Upper lobe of left lung (tissue), 6 donors: Measurements from ENCODE around the gene CAMSAP1. TPM values are rescaled to one million over a fixed set of nuclear protein-coding genes. Genes with fewer than 3 reads are reported as not detected.

Source experiments
- ATAC-seq, 2 donors: fragments of 200-7000 bp; cut with Tn5 transposase; one replicate each; pipeline ENCODE4 v1.9.1; 2022; ENCODE audit warnings: mild to moderate bottlenecking in 2 of 2, moderate library complexity in 2 of 2; ENCODE audit not compliant: low FRiP score in 2 of 2
- DNase-seq, 2 donors: peaks; one replicate each; pipeline ENCODE4 v3.0.0-alpha.2; 2019 to 2020
- H3K27ac ChIP-seq, 4 donors: fragments of 200-600 bp; sonication (generic); one replicate each; pipeline ENCODE4 v1.5.1; 2016 to 2019
- H3K27me3 ChIP-seq, 4 donors: fragments of 200-600 bp; sonication (generic); one replicate each; pipeline ENCODE4 v1.5.1; 2017 to 2019
- H3K36me3 ChIP-seq, 4 donors: fragments of 200-600 bp; sonication (generic); one replicate each; pipeline ENCODE4 v1.5.1; 2016 to 2019
- H3K4me1 ChIP-seq, 4 donors: fragments of 200-600 bp; sonication (generic); one replicate each; pipeline ENCODE4 v1.5.1; 2018 to 2019
- H3K4me3 ChIP-seq, 4 donors: fragments of 200-600 bp; sonication (generic); one replicate each; pipeline ENCODE4 v1.5.1; 2017 to 2019; ENCODE audit warnings: mild to moderate bottlenecking in 2 of 4, moderate library complexity in 1 of 4
- H3K9me3 ChIP-seq, 4 donors: fragments of 200-600 bp; sonication (generic); one replicate each; pipeline ENCODE4 v1.5.1; 2018 to 2019
- EP300 ChIP-seq, 4 donors: sonication (generic); formaldehyde crosslinking; IDR thresholded peaks; one replicate each; pipeline ENCODE4 v1.5.1; 2017; ENCODE audit warnings: antibody characterized with exemption in 4 of 4, control low read depth in 2 of 4
- POLR2A ChIP-seq, 4 donors: fragments of 450-650 bp; IDR thresholded peaks; one replicate each; pipeline ENCODE4 v1.5.1; 2016 to 2017; ENCODE audit warnings: antibody characterized with exemption in 4 of 4, mild to moderate bottlenecking in 2 of 4
- POLR2AphosphoS5 ChIP-seq, 2 donors: sonication (generic); formaldehyde crosslinking; IDR thresholded peaks; one replicate each; pipeline ENCODE4 v1.5.1; 2017; ENCODE audit warnings: antibody characterized with exemption in 2 of 2
- WGBS, 2 donors: methylation state at CpG; one replicate each; pipeline ENCODE4 v1.1.5; 2017 to 2018; 5-methylcytosine and 5-hydroxymethylcytosine counted together
- total RNA-seq, 6 donors: library from RNA; depleted of rRNA in 4 of 6; stranded (reverse); fragments of >200 nt in 4 of 6; gene quantifications; one replicate each; pipeline versions ENCODE4 v1.1.0 to v1.2.1, GENCODE V29; 2016 to 2021
- TF ChIP-seq, protein P1 (sequence below), 6 experiments: fragments of 450-650 bp in 4 of 6; fragments of 200-600 bp in 2 of 6; sonication (generic) in 2 of 6; IDR thresholded peaks; one replicate each; pipeline ENCODE4 v1.5.1; 2016 to 2019; ENCODE audit warnings: antibody characterized with exemption in 6 of 6
- donor health status: DM: no; HTN: no; CAD: no; lungs with moderate emphysema.
- donor health status: DM: no; HTN: yes; CAD: no; lungs with severe emphysema.

Gene CAMSAP1
- total RNA-seq, 6 donors from 2014 or later: 29.9 to 39.7 (median 34.1) TPM

DNA sequence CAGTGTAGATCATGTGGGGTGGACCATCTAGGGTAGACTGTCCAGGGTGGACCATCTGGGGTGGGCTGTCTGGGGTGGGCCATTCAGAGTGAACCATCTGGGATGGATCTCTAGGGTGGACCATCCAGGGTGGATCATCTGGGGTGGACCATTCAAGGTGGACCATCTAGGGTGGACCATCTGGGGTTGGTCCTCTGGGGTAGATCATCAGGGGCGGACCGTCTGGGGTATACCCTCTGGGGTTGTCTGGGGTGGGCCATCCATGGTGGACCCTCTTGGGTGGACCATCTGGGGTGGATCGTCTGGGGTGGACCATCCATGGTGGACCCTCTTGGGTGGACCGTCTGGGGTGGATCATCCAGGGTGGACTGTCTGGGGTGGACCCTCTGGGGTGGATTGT, 141.1 kb downstream of the CAMSAP1 start:
- peaks cover 0 to 19% (median 12%) of the 10 kb centered on the region in 4 donors for H3K9me3 ChIP-seq
- H3K27me3 ChIP-seq: no peaks in the 10 kb centered on the region
- WGBS, 2 donors: 100% methylated on average over 3 of the region's 4 CpGs; no CpG with 5 or more reads in 1 of the 2 donors
- TF ChIP-seq EP300 (IDR thresholded peaks at IDR 0.05): no peak
- TF ChIP-seq, protein P1, sequence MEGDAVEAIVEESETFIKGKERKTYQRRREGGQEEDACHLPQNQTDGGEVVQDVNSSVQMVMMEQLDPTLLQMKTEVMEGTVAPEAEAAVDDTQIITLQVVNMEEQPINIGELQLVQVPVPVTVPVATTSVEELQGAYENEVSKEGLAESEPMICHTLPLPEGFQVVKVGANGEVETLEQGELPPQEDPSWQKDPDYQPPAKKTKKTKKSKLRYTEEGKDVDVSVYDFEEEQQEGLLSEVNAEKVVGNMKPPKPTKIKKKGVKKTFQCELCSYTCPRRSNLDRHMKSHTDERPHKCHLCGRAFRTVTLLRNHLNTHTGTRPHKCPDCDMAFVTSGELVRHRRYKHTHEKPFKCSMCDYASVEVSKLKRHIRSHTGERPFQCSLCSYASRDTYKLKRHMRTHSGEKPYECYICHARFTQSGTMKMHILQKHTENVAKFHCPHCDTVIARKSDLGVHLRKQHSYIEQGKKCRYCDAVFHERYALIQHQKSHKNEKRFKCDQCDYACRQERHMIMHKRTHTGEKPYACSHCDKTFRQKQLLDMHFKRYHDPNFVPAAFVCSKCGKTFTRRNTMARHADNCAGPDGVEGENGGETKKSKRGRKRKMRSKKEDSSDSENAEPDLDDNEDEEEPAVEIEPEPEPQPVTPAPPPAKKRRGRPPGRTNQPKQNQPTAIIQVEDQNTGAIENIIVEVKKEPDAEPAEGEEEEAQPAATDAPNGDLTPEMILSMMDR (IDR thresholded peaks at IDR 0.05): no peak
- no peak for TF ChIP-seq POLR2A (IDR thresholded peaks at IDR 0.05)
- no peak for TF ChIP-seq POLR2AphosphoS5 (IDR thresholded peaks at IDR 0.05)
- DNase-seq (no peak), ATAC-seq (no peak)
- H3K27ac ChIP-seq: no peak overlapping the region
- H3K4me1 ChIP-seq: no peaks in the 10 kb centered on the region
- H3K36me3 ChIP-seq: no peaks in the 10 kb centered on the region
- H3K4me3 ChIP-seq: no peak overlapping the region

DNA sequence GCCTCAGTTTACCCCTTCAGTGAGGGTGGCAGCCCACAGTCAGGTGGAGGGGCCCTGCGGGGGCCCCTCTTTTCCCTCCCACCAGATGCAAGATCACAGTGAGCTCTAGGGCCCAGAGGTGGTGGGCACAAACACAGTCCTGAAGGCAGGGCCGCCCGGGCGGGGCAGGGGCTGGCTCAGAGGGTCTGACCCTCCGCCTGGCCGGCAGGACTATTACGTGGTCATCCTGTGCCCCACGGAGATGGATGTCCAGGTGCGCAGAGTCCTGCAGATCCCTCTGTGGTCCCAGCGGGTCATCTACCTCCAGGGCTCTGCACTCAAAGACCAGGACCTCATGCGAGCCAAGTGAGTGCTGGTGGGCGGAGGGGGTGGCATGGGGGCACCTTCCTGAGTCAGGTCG, 141.9 kb downstream of the CAMSAP1 start:
- DNase-seq: peak in 1 of 2 donors; percentile 70
- H3K36me3 ChIP-seq: no peaks in the 10 kb centered on the region
- WGBS, 2 donors: 93 to 98% methylated on average over 2 to 12 of the region's 13 CpGs
- TF ChIP-seq, protein P1 (IDR thresholded peaks at IDR 0.05): no peak
- TF ChIP-seq POLR2A (IDR thresholded peaks at IDR 0.05) (no peak), EP300 (IDR thresholded peaks at IDR 0.05) (no peak), POLR2AphosphoS5 (IDR thresholded peaks at IDR 0.05) (no peak)
- H3K9me3 ChIP-seq: peaks cover 0 to 19% (median 12%) of the 10 kb centered on the region in 4 donors
- H3K27ac ChIP-seq: no peak overlapping the region
- ATAC-seq: no peak
- no peaks in the 10 kb centered on the region for H3K4me1 ChIP-seq
- H3K4me3 ChIP-seq: no peak overlapping the region
- no peaks in the 10 kb centered on the region for H3K27me3 ChIP-seq

DNA sequence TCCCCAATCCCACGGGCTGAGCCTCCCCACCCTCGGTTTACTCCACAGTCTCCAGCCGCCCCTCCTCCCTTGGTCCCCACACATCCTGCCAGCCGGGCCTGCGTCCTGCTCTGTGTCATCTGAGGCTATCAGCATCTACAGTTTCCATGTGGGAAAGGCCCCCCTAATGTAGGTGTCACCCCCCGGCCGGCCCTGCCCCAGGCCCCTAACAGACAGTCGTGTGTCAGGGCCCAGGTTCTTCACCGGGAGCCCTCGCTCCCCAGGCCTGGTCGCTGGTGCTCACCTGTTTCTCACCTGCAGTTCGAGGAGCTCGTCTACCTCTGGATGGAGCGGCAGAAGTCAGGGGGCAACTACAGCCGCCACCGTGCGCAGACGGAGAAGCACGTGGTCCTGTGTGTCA, 142.6 kb downstream of the CAMSAP1 start:
- no peak for ATAC-seq
- H3K27me3 ChIP-seq: no peaks in the 10 kb centered on the region
- H3K27ac ChIP-seq: no peak overlapping the region
- H3K4me1 ChIP-seq: no peaks in the 10 kb centered on the region
- WGBS, 2 donors: 89 to 95% methylated on average over 9 to 19 of the region's 19 CpGs
- no peak for TF ChIP-seq EP300 (IDR thresholded peaks at IDR 0.05)
- no peak for TF ChIP-seq POLR2A (IDR thresholded peaks at IDR 0.05)
- no peak for TF ChIP-seq POLR2AphosphoS5 (IDR thresholded peaks at IDR 0.05)
- TF ChIP-seq, protein P1 (IDR thresholded peaks at IDR 0.05): no peak
- DNase-seq: no peak
- H3K36me3 ChIP-seq: no peaks in the 10 kb centered on the region
- peaks cover 0 to 19% (median 12%) of the 10 kb centered on the region in 4 donors for H3K9me3 ChIP-seq
- H3K4me3 ChIP-seq: no peak overlapping the region

DNA sequence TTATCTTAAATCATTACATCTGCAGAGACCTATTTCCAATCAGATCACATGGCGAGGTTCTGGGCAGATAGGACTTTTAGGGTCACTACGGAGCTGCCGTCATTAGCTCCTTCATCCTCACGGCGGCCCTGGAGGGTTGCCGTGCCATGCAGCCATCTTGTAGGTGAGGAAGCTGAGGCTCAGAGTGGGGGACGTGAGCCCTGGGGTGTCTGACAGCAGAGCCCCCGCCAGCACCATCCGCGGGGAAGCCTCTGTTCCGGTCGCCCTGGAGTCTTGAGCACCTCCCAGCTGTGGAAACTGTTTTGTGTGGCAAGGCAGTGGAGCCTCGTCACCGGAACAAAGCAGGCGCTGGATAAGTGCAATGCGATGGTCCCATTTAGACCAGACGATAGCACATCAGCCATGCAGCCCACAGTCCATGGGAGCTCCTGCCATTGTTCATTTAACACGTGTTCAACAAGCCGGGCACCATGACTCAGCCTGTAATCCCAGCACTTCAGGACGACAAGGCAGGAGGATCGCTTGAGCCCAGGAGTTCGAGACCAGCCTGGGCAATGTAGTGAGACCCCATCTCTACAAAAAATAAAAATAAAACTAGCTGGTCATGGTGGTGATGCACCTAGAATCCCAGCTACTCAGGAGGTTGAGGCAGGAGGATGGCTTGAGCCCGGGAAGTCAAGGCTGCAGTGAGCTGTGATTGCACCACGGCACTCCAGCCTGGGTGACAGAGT, 143.5 kb downstream of the CAMSAP1 start:
- no peak overlapping the region for H3K27ac ChIP-seq
- ATAC-seq: no peak
- H3K9me3 ChIP-seq: peaks cover 0 to 19% (median 12%) of the 10 kb centered on the region in 4 donors
- H3K36me3 ChIP-seq: no peaks in the 10 kb centered on the region
- DNase-seq: peak in 1 of 2 donors; percentile 51
- 89 to 90% methylated on average over 17 to 24 of the region's 24 CpGs for WGBS, 2 donors
- no peak overlapping the region for H3K4me3 ChIP-seq
- TF ChIP-seq POLR2A (IDR thresholded peaks at IDR 0.05) (no peak), POLR2AphosphoS5 (IDR thresholded peaks at IDR 0.05) (no peak), EP300 (IDR thresholded peaks at IDR 0.05) (no peak)
- TF ChIP-seq, protein P1 (IDR thresholded peaks at IDR 0.05): no peak
- no peaks in the 10 kb centered on the region for H3K4me1 ChIP-seq
- H3K27me3 ChIP-seq: no peaks in the 10 kb centered on the region

DNA sequence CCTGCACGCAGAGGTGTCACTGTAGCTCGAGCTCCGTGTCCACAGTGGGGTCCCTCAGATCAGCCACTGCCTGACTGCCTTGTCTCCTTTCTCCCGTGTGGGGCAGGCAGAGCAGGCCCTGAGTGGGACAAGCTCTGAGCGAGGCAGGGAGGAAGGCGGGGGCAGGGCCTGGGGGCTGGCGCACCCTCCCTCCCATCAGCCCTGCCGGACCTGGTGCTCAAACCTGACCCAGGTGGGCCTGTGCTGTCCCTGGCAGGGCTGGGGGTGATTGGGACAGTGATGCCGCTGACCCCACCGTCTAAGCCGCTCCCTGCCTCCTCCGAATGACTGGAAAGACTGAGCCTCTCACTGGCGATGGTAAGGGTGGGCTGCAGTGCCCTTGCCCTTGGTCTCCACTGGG, 144.4 kb downstream of the CAMSAP1 start:
- H3K27ac ChIP-seq: no peak overlapping the region
- no peak for ATAC-seq

More for the DNA sequence above, 144.4 kb downstream of the CAMSAP1 start:
- WGBS, 2 donors: 78 to 80% methylated on average over 8 of the region's 13 CpGs
- H3K36me3 ChIP-seq: no peaks in the 10 kb centered on the region
- peak in 1 of 2 donors; percentile 52 for DNase-seq
- H3K4me3 ChIP-seq: no peak overlapping the region
- TF ChIP-seq EP300 (IDR thresholded peaks at IDR 0.05) (no peak), POLR2A (IDR thresholded peaks at IDR 0.05) (no peak), POLR2AphosphoS5 (IDR thresholded peaks at IDR 0.05) (no peak)
- TF ChIP-seq, protein P1 (IDR thresholded peaks at IDR 0.05): no peak
- no peaks in the 10 kb centered on the region for H3K4me1 ChIP-seq
- peaks cover 0 to 19% (median 12%) of the 10 kb centered on the region in 4 donors for H3K9me3 ChIP-seq
- no peaks in the 10 kb centered on the region for H3K27me3 ChIP-seq
